Testis (tissue), 2 donors: ENCODE data around the gene TBC1D5.

ENCODE experiments used
- CTCF ChIP-seq, 3 experiments: fragments of 450-650 bp in 2 of 3; fragments of 200-600 bp in 1 of 3; sonication (generic) in 1 of 3; IDR thresholded peaks; one replicate each; pipeline ENCODE4 v1.5.1; 2016 to 2019; ENCODE audit warnings: antibody characterized with exemption in 3 of 3, mild to moderate bottlenecking in 2 of 3, moderate library complexity in 1 of 3
- POLR2A ChIP-seq: fragments of 450-650 bp; IDR thresholded peaks from one replicate; pipeline ENCODE4 v1.6.1; 2017; ENCODE audit warnings: antibody characterized with exemption, mild to moderate bottlenecking, moderate library complexity

- TF ChIP-seq CTCF (IDR thresholded peaks at IDR 0.05) (no peak), POLR2A (no peak)
These were observed 3.5 kb upstream of the TBC1D5 start for GRCh38 chr3:17745894-17746293.
